ENCODE data around the gene PHKA1. TPM values are rescaled to one million over a fixed set of nuclear protein-coding genes. Genes with fewer than 3 reads are reported as not detected.
"Not testable (repeated sequence)": the region's sequence is repeated elsewhere in the genome, so short reads cannot be mapped to it uniquely, and the experiment has no call there.

Gene PHKA1
- total RNA-seq: 0.21 TPM

- H3K9me3 ChIP-seq (ENCODE audit: low read depth, low read length); H3K4me1 ChIP-seq (ENCODE audit: insufficient read depth, low read length); H3K4me3 ChIP-seq (ENCODE audit: low read length); H3K27me3 ChIP-seq (ENCODE audit: insufficient read depth, low read length): not testable (repeated sequence)
Observed at GRCh38 chrX:72713599-72714477, at the start of gene PHKA1. Gene PHKA1 (minus strand): TSS chrX:72714306. CDS start chrX:72713880, 426 bp downstream.

GRCh38 chrX:72760454-72760853 is 46.3 kb upstream of the PHKA1 start:
- H3K9me3 ChIP-seq (ENCODE audit: low read depth, low read length); H3K27me3 ChIP-seq (ENCODE audit: insufficient read depth, low read length); H3K4me3 ChIP-seq (ENCODE audit: low read length); H3K4me1 ChIP-seq (ENCODE audit: insufficient read depth, low read length): not testable (repeated sequence)

- not testable (repeated sequence) for H3K4me3 ChIP-seq (ENCODE audit: low read length); H3K9me3 ChIP-seq (ENCODE audit: low read depth, low read length); H3K4me1 ChIP-seq (ENCODE audit: insufficient read depth, low read length); H3K27me3 ChIP-seq (ENCODE audit: insufficient read depth, low read length)
Observed at GRCh38 chrX:72748545-72748944, 34.4 kb upstream of the PHKA1 start.

GRCh38 chrX:72745546-72745945 is 31.4 kb upstream of the PHKA1 start:
- not testable (repeated sequence) for H3K27me3 ChIP-seq (ENCODE audit: insufficient read depth, low read length); H3K4me1 ChIP-seq (ENCODE audit: insufficient read depth, low read length); H3K9me3 ChIP-seq (ENCODE audit: low read depth, low read length); H3K4me3 ChIP-seq (ENCODE audit: low read length)

- no peaks in the 10 kb centered on the region for H3K27me3 ChIP-seq (ENCODE audit: insufficient read depth, low read length)
- H3K9me3 ChIP-seq (ENCODE audit: low read depth, low read length): no peaks in the 10 kb centered on the region
- no peak overlapping the region for H3K4me3 ChIP-seq (ENCODE audit: low read length)
Observed at GRCh38 chrX:72735561-72735960, 21.5 kb upstream of the PHKA1 start.

GRCh38 chrX:72733636-72734035 is 19.5 kb upstream of the PHKA1 start:
- H3K9me3 ChIP-seq (ENCODE audit: low read depth, low read length); H3K4me3 ChIP-seq (ENCODE audit: low read length); H3K27me3 ChIP-seq (ENCODE audit: insufficient read depth, low read length); H3K4me1 ChIP-seq (ENCODE audit: insufficient read depth, low read length): not testable (repeated sequence)

More at GRCh38 chrX:72735561-72735960, 21.5 kb upstream of the PHKA1 start:
- no peaks in the 10 kb centered on the region for H3K4me1 ChIP-seq (ENCODE audit: insufficient read depth, low read length)

- H3K4me1 ChIP-seq (ENCODE audit: insufficient read depth, low read length): no peaks in the 10 kb centered on the region
- H3K27me3 ChIP-seq (ENCODE audit: insufficient read depth, low read length): no peaks in the 10 kb centered on the region
- no peaks in the 10 kb centered on the region for H3K9me3 ChIP-seq (ENCODE audit: low read depth, low read length)
- H3K4me3 ChIP-seq (ENCODE audit: low read length): no peak overlapping the region
Observed at GRCh38 chrX:72727846-72728245, 13.7 kb upstream of the PHKA1 start.

- no peak overlapping the region for H3K4me3 ChIP-seq (ENCODE audit: low read length)
- no peaks in the 10 kb centered on the region for H3K27me3 ChIP-seq (ENCODE audit: insufficient read depth, low read length)
- H3K9me3 ChIP-seq (ENCODE audit: low read depth, low read length): no peaks in the 10 kb centered on the region
- no peaks in the 10 kb centered on the region for H3K4me1 ChIP-seq (ENCODE audit: insufficient read depth, low read length)
Observed at GRCh38 chrX:72716766-72717165, 2.7 kb upstream of the PHKA1 start.

GRCh38 chrX:72715546-72715945 is 1.4 kb upstream of the PHKA1 start:
- H3K4me3 ChIP-seq (ENCODE audit: low read length): no peak overlapping the region
- H3K4me1 ChIP-seq (ENCODE audit: insufficient read depth, low read length): no peaks in the 10 kb centered on the region
- no peaks in the 10 kb centered on the region for H3K9me3 ChIP-seq (ENCODE audit: low read depth, low read length)
- H3K27me3 ChIP-seq (ENCODE audit: insufficient read depth, low read length): no peaks in the 10 kb centered on the region

GRCh38 chrX:72714478-72714916 is 391 bp upstream of the PHKA1 start:
- H3K4me3 ChIP-seq (ENCODE audit: low read length): no peak overlapping the region

GRCh38 chrX:72713130-72713529 is 976 bp downstream of the PHKA1 start:
- no peak overlapping the region for H3K4me3 ChIP-seq (ENCODE audit: low read length)
- H3K9me3 ChIP-seq (ENCODE audit: low read depth, low read length): no peaks in the 10 kb centered on the region
- H3K4me1 ChIP-seq (ENCODE audit: insufficient read depth, low read length): no peaks in the 10 kb centered on the region
- no peaks in the 10 kb centered on the region for H3K27me3 ChIP-seq (ENCODE audit: insufficient read depth, low read length)

More at GRCh38 chrX:72714478-72714916, 391 bp upstream of the PHKA1 start:
- Histone ChIP-seq H3K9me3 (ENCODE audit: low read depth, low read length) (no peaks in the 10 kb centered on the region), H3K27me3 (ENCODE audit: insufficient read depth, low read length) (no peaks in the 10 kb centered on the region), H3K4me1 (ENCODE audit: insufficient read depth, low read length) (no peaks in the 10 kb centered on the region)

- no peak overlapping the region for H3K4me3 ChIP-seq (ENCODE audit: low read length)
- no peaks in the 10 kb centered on the region for H3K27me3 ChIP-seq (ENCODE audit: insufficient read depth, low read length)
- no peaks in the 10 kb centered on the region for H3K9me3 ChIP-seq (ENCODE audit: low read depth, low read length)
- H3K4me1 ChIP-seq (ENCODE audit: insufficient read depth, low read length): no peaks in the 10 kb centered on the region
Observed at GRCh38 chrX:72712094-72712755, 1.9 kb downstream of the PHKA1 start.

GRCh38 chrX:72705814-72706213 is 8.3 kb downstream of the PHKA1 start:
- no peak overlapping the region for H3K4me3 ChIP-seq (ENCODE audit: low read length)
- H3K4me1 ChIP-seq (ENCODE audit: insufficient read depth, low read length): no peaks in the 10 kb centered on the region
- no peaks in the 10 kb centered on the region for H3K9me3 ChIP-seq (ENCODE audit: low read depth, low read length)
- no peaks in the 10 kb centered on the region for H3K27me3 ChIP-seq (ENCODE audit: insufficient read depth, low read length)

- no peaks in the 10 kb centered on the region for H3K9me3 ChIP-seq (ENCODE audit: low read depth, low read length)
- no peak overlapping the region for H3K4me3 ChIP-seq (ENCODE audit: low read length)
- no peaks in the 10 kb centered on the region for H3K4me1 ChIP-seq (ENCODE audit: insufficient read depth, low read length)
- H3K27me3 ChIP-seq (ENCODE audit: insufficient read depth, low read length): no peaks in the 10 kb centered on the region
Observed at GRCh38 chrX:72705111-72705510, 9.0 kb downstream of the PHKA1 start.

- no peaks in the 10 kb centered on the region for H3K4me1 ChIP-seq (ENCODE audit: insufficient read depth, low read length)
- no peak overlapping the region for H3K4me3 ChIP-seq (ENCODE audit: low read length)
- H3K9me3 ChIP-seq (ENCODE audit: low read depth, low read length): no peaks in the 10 kb centered on the region
- no peaks in the 10 kb centered on the region for H3K27me3 ChIP-seq (ENCODE audit: insufficient read depth, low read length)
Observed at GRCh38 chrX:72694170-72694569, 19.9 kb downstream of the PHKA1 start.

GRCh38 chrX:72693477-72693876 is 20.6 kb downstream of the PHKA1 start:
- Histone ChIP-seq H3K27me3 (ENCODE audit: insufficient read depth, low read length) (no peaks in the 10 kb centered on the region), H3K4me1 (ENCODE audit: insufficient read depth, low read length) (no peaks in the 10 kb centered on the region), H3K9me3 (ENCODE audit: low read depth, low read length) (no peaks in the 10 kb centered on the region), H3K4me3 (ENCODE audit: low read length) (no peak overlapping the region)
